ENCODE data around the gene PGGT1B.
A peak's percentile ranks its signal among the peaks of the same experiment; 100 is the strongest.

DNA sequence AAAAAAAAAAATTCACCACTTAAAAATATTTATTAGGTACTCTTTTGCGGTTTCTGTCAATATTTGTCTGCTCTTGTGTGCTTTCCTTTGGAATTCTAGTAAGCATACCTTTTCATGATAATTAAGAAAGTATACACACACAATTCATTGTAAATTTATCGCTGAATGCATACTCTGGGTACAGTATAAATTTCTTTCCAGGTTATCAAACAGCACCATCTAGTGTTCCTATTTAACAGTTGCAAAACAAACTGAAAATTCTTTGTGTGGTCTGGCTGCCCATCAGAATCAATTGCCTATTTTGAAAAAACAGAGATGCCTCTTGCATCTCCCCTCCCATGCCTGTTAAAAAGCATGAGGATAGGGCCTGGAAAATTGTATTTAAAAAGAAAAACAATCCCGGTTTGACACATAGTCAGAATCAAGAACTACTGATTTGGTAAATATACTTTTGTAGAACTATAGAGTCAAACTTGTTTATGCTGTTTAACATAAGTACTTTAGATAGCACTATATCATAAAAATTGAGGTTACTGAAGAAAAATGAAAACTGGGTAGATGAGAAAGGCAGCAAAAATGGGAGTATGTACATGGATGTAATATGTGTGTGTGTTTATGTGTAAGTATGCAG is 16.2 kb downstream of the PGGT1B start:
- TF ChIP-seq POLR2A (IDR thresholded peaks at IDR 0.05), result no peak
- TF ChIP-seq, protein P1, sequence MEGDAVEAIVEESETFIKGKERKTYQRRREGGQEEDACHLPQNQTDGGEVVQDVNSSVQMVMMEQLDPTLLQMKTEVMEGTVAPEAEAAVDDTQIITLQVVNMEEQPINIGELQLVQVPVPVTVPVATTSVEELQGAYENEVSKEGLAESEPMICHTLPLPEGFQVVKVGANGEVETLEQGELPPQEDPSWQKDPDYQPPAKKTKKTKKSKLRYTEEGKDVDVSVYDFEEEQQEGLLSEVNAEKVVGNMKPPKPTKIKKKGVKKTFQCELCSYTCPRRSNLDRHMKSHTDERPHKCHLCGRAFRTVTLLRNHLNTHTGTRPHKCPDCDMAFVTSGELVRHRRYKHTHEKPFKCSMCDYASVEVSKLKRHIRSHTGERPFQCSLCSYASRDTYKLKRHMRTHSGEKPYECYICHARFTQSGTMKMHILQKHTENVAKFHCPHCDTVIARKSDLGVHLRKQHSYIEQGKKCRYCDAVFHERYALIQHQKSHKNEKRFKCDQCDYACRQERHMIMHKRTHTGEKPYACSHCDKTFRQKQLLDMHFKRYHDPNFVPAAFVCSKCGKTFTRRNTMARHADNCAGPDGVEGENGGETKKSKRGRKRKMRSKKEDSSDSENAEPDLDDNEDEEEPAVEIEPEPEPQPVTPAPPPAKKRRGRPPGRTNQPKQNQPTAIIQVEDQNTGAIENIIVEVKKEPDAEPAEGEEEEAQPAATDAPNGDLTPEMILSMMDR (IDR thresholded peaks at IDR 0.05), result peak in 2 of 3 experiments; percentile 36 to 62
